PFSK-1 (cell line): Measurements from ENCODE around the gene GPR176.

Experiments used
- FOXP2 ChIP-seq: optimal IDR thresholded peaks from 2 replicates; pipeline ENCODE3; 2011; ENCODE audit warnings: borderline replicate concordance, control low read depth, inconsistent platforms; ENCODE audit not compliant: insufficient read depth; ENCODE audit errors: extremely low read length, extremely low read depth
- POLR2AphosphoS5 ChIP-seq: IDR thresholded peaks from 2 replicates; pipeline ENCODE4 v1.6.1; 2012; ENCODE audit warnings: low read depth, mild to moderate bottlenecking, control low read depth, low read length, moderate library complexity
- REST ChIP-seq, 2 experiments: IDR thresholded peaks; 2 replicates each; pipeline versions ENCODE4 v1.6.1 to v1.8.0; 2011 to 2012; ENCODE audit warnings: low read depth in 2 of 2, low read length in 2 of 2, control low read depth in 1 of 2, inconsistent platforms in 1 of 2, mild to moderate bottlenecking in 1 of 2, moderate library complexity in 1 of 2; ENCODE audit not compliant: insufficient read depth in 1 of 2
- SIN3A ChIP-seq: IDR thresholded peaks from 2 replicates; pipeline ENCODE4 v1.6.1; 2012; ENCODE audit warnings: mild to moderate bottlenecking, low read length, moderate library complexity, borderline replicate concordance; ENCODE audit not compliant: insufficient read depth
- TAF1 ChIP-seq: IDR thresholded peaks from 2 replicates; pipeline ENCODE4 v1.6.1; 2012; ENCODE audit warnings: low read length, control low read depth, borderline replicate concordance; ENCODE audit not compliant: insufficient read depth

- TF ChIP-seq SIN3A (no peak), POLR2AphosphoS5 (no peak), REST (IDR thresholded peaks at IDR 0.05; ENCODE audit: insufficient read depth in 1 of 2, low read depth in 2 of 2, low read length in 2 of 2) (no peak), TAF1 (no peak), FOXP2 (no peak)
Observed at GRCh38 chr15:39868396-39868795, 51.7 kb downstream of the GPR176 start.
